ENCODE results near the gene FAXDC2.

GRCh38 chr5:154866841-154867240, 16.4 kb upstream of the FAXDC2 start:
- TF ChIP-seq CTCF (IDR thresholded peaks at IDR 0.05) (no peak), POLR2A (IDR thresholded peaks at IDR 0.05) (no peak), EP300 (IDR thresholded peaks at IDR 0.05) (no peak)

Measured in ovary (tissue), 3 donors.